ENCODE results near the gene PTP4A2.
A peak's percentile ranks its signal among the peaks of the same experiment; 100 is the strongest.

- TF ChIP-seq CTCF (IDR thresholded peaks at IDR 0.05; ENCODE audit: control extremely low read depth in 1 of 3, insufficient read depth in 1 of 3, low read depth in 1 of 3, low read length in 3 of 3) (peak in 1 of 3 experiments; percentile 0; a peak in 1 of 4 replicates), HDAC6 (IDR thresholded peaks at IDR 0.05; ENCODE audit: low read depth, low read length) (no peak), POLR2AphosphoS5 (IDR thresholded peaks at IDR 0.05; ENCODE audit: low read depth, low read length) (peak; percentile 96), SP1 (IDR thresholded peaks at IDR 0.05; ENCODE audit: low read depth, low read length) (peak; percentile 90)
Measured at GRCh38 chr1:31944205-31945089, 6.3 kb upstream of the PTP4A2 start.
